ENCODE data around the gene TICAM2. TPM values are rescaled to one million over a fixed set of nuclear protein-coding genes. Genes with fewer than 3 reads are reported as not detected.
"Not testable (repeated sequence)": the region's sequence is repeated elsewhere in the genome, so short reads cannot be mapped to it uniquely, and the experiment has no call there.

The TICAM2 gene, protein sequence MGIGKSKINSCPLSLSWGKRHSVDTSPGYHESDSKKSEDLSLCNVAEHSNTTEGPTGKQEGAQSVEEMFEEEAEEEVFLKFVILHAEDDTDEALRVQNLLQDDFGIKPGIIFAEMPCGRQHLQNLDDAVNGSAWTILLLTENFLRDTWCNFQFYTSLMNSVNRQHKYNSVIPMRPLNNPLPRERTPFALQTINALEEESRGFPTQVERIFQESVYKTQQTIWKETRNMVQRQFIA
- not detected in 2 replicates for total RNA-seq (2014; rRNA removed; shearing (Covaris generic))

DNA sequence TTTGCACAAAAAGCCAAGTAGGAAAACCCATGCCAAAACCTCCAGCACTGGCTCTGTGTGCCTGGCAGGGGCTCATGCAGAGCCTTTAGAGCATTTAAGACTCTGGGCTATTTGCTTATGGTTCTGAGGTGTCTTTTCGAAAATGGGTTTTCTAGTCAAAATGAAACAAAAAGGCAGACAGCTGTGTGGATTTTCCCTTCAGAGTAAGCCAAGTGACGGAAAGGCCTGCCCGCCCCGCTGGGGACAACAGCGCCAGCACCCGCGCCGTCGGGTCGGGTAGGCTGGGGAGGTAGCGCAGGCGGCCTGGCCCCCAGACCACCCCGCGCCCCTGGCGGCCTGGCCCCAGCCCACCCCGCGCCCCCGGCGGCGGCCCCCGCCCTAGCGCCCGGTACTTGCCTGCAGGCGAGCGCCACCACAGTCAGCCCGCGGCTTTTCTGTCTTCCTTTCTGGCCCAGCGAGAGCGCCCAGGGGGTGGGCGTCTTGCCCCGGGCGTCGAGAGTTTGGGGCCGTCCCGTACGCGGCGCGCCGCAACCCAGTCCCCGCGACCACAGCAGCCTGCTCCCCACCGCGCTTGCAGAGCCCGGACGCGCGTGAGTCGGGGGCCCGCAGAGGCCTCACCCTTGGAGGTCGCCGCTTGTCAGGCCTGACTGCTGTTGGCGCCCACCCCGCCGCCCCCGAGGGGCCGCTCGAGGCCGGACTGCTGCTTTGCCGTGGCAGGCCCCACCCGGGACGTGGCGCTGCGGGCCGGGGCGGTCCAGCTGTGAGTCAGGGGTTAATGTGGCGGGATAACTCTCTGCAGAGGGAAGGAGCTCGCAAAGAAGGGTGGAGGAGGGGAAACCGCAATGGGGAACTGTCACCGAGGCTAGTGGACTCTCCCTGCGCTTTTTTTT is at the start of gene TICAM2:
TICAM2 (minus strand) TSS at position 779 of the 890 bp plus-strand sequence. CDS start 21,223 bp downstream, outside the sequence.
- peak; percentile 90 for DNase-seq
- Histone ChIP-seq H3K27me3 (ENCODE audit: control insufficient read depth, insufficient read depth, low read length) (no peaks in the 10 kb centered on the region), H3K36me3 (replicated peaks; ENCODE audit: control insufficient read depth, insufficient read depth, low read length) (no peaks in the 10 kb centered on the region), H3K4me3 (ENCODE audit: insufficient read depth, low read depth, low read length) (peak within 1 kb of the TSS; percentile 64)

GRCh38 chr5:115649541-115649940 is 47.3 kb upstream of the TICAM2 start:
- H3K36me3 ChIP-seq (replicated peaks; ENCODE audit: control insufficient read depth, insufficient read depth, low read length) = no peaks in the 10 kb centered on the region
- no peak overlapping the region for H3K4me3 ChIP-seq (ENCODE audit: insufficient read depth, low read depth, low read length)
- no peaks in the 10 kb centered on the region for H3K27me3 ChIP-seq (ENCODE audit: control insufficient read depth, insufficient read depth, low read length)
- no peak for DNase-seq

DNA sequence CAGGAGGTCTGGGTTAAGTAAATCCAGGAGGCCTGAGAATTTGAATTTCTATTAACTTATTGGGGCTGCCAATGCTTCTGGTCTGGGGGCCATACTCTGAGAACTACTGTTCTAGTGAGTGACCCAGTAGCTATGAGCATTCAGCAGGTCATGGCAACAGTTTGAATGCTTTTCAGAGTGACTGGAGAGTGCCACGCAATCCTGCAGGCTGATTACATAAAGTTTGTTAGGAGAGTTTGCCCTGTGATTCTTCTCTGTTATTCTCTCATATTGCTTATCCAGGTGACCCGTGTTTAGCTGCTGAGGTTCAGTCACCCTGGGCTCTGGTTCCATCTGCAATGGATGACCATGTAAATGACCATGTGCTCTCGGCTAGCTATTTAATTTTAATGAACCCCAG is 45.8 kb upstream of the TICAM2 start:
- H3K36me3 ChIP-seq (replicated peaks; ENCODE audit: control insufficient read depth, insufficient read depth, low read length) = no peaks in the 10 kb centered on the region
- DNase-seq = no peak

GRCh38 chr5:115645386-115645785 is 43.1 kb upstream of the TICAM2 start:
- H3K27me3 ChIP-seq (ENCODE audit: control insufficient read depth, insufficient read depth, low read length); H3K36me3 ChIP-seq (replicated peaks; ENCODE audit: control insufficient read depth, insufficient read depth, low read length); H3K4me3 ChIP-seq (ENCODE audit: insufficient read depth, low read depth, low read length); DNase-seq: not testable (repeated sequence)

More for the DNA sequence above, 45.8 kb upstream of the TICAM2 start:
- no peak overlapping the region for H3K4me3 ChIP-seq (ENCODE audit: insufficient read depth, low read depth, low read length)
- no peaks in the 10 kb centered on the region for H3K27me3 ChIP-seq (ENCODE audit: control insufficient read depth, insufficient read depth, low read length)

GRCh38 chr5:115644046-115644445 is 41.8 kb upstream of the TICAM2 start:
- H3K36me3 ChIP-seq (replicated peaks; ENCODE audit: control insufficient read depth, insufficient read depth, low read length) = no peaks in the 10 kb centered on the region
- H3K4me3 ChIP-seq (ENCODE audit: insufficient read depth, low read depth, low read length) = no peak overlapping the region
- no peaks in the 10 kb centered on the region for H3K27me3 ChIP-seq (ENCODE audit: control insufficient read depth, insufficient read depth, low read length)
- DNase-seq = no peak

GRCh38 chr5:115641948-115642347 is 39.7 kb upstream of the TICAM2 start:
- Histone ChIP-seq H3K27me3 (ENCODE audit: control insufficient read depth, insufficient read depth, low read length) (no peaks in the 10 kb centered on the region), H3K36me3 (replicated peaks; ENCODE audit: control insufficient read depth, insufficient read depth, low read length) (no peaks in the 10 kb centered on the region), H3K4me3 (ENCODE audit: insufficient read depth, low read depth, low read length) (no peak overlapping the region)
- no peak for DNase-seq

DNA sequence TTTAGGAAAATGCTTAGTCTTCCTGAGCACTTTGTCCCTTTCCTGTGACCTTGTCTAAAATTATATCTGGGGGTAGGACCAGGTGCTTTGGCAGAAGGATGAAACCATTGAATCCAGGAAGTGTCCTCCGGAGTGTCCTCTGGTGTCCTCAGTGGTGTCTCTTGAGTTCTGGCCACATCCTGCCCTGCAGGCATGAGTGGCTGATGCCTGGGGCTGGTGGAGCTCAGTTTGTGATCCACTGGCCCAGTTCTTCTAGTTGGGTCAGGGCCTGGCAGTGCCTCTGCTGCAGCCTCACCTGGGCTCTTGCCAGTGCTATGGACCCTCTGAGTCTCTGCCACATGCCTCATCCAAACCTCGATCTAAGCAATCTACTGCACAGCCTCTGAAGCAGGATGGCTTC is 38.0 kb upstream of the TICAM2 start:
- DNase-seq = no peak
- H3K4me3 ChIP-seq (ENCODE audit: insufficient read depth, low read depth, low read length) = no peak overlapping the region
- H3K27me3 ChIP-seq (ENCODE audit: control insufficient read depth, insufficient read depth, low read length) = no peaks in the 10 kb centered on the region
- no peaks in the 10 kb centered on the region for H3K36me3 ChIP-seq (replicated peaks; ENCODE audit: control insufficient read depth, insufficient read depth, low read length)

GRCh38 chr5:115639377-115639776 is 37.1 kb upstream of the TICAM2 start:
- Histone ChIP-seq H3K27me3 (ENCODE audit: control insufficient read depth, insufficient read depth, low read length) (no peaks in the 10 kb centered on the region), H3K4me3 (ENCODE audit: insufficient read depth, low read depth, low read length) (no peak overlapping the region), H3K36me3 (replicated peaks; ENCODE audit: control insufficient read depth, insufficient read depth, low read length) (no peaks in the 10 kb centered on the region)
- DNase-seq = no peak

- Histone ChIP-seq H3K4me3 (ENCODE audit: insufficient read depth, low read depth, low read length) (no peak overlapping the region), H3K36me3 (replicated peaks; ENCODE audit: control insufficient read depth, insufficient read depth, low read length) (no peaks in the 10 kb centered on the region), H3K27me3 (ENCODE audit: control insufficient read depth, insufficient read depth, low read length) (no peaks in the 10 kb centered on the region)
- no peak for DNase-seq
Observed at GRCh38 chr5:115637507-115637906, 35.2 kb upstream of the TICAM2 start.

GRCh38 chr5:115636008-115636407 is 33.7 kb upstream of the TICAM2 start:
- Histone ChIP-seq H3K4me3 (ENCODE audit: insufficient read depth, low read depth, low read length) (no peak overlapping the region), H3K36me3 (replicated peaks; ENCODE audit: control insufficient read depth, insufficient read depth, low read length) (no peaks in the 10 kb centered on the region), H3K27me3 (ENCODE audit: control insufficient read depth, insufficient read depth, low read length) (no peaks in the 10 kb centered on the region)
- DNase-seq = no peak

- H3K36me3 ChIP-seq (replicated peaks; ENCODE audit: control insufficient read depth, insufficient read depth, low read length) = no peaks in the 10 kb centered on the region
- DNase-seq = peak; percentile 78
- H3K4me3 ChIP-seq (ENCODE audit: insufficient read depth, low read depth, low read length) = no peak overlapping the region
- H3K27me3 ChIP-seq (ENCODE audit: control insufficient read depth, insufficient read depth, low read length) = no peaks in the 10 kb centered on the region
Observed at GRCh38 chr5:115634343-115635132, 32.3 kb upstream of the TICAM2 start.

GRCh38 chr5:115629903-115630302 is 27.6 kb upstream of the TICAM2 start:
- no peak for DNase-seq
- H3K4me3 ChIP-seq (ENCODE audit: insufficient read depth, low read depth, low read length) = no peak overlapping the region
- no peaks in the 10 kb centered on the region for H3K27me3 ChIP-seq (ENCODE audit: control insufficient read depth, insufficient read depth, low read length)
- H3K36me3 ChIP-seq (replicated peaks; ENCODE audit: control insufficient read depth, insufficient read depth, low read length) = no peaks in the 10 kb centered on the region

GRCh38 chr5:115627295-115627865 is 25.1 kb upstream of the TICAM2 start:
- Histone ChIP-seq H3K4me3 (ENCODE audit: insufficient read depth, low read depth, low read length) (no peak overlapping the region), H3K27me3 (ENCODE audit: control insufficient read depth, insufficient read depth, low read length) (no peaks in the 10 kb centered on the region), H3K36me3 (replicated peaks; ENCODE audit: control insufficient read depth, insufficient read depth, low read length) (peaks cover under 1% of the 10 kb centered on the region)
- no peak for DNase-seq

GRCh38 chr5:115626445-115626823 is 24.2 kb upstream of the TICAM2 start:
- Histone ChIP-seq H3K27me3 (ENCODE audit: control insufficient read depth, insufficient read depth, low read length) (no peaks in the 10 kb centered on the region), H3K36me3 (replicated peaks; ENCODE audit: control insufficient read depth, insufficient read depth, low read length) (peaks cover 2% of the 10 kb centered on the region), H3K4me3 (ENCODE audit: insufficient read depth, low read depth, low read length) (peak overlapping the region; percentile 83)
- peak; percentile 18 for DNase-seq
